Hematopoietic multipotent progenitor cell treated with erythropoietin and hydrocortisone succinate and interleukin-3 and kit ligand, for 4 days (in vitro differentiated cells): ENCODE results near the gene TICRR.

ENCODE experiments used
- DNase-seq: peaks from one replicate; pipeline ENCODE4 v3.0.0-alpha.2; 2015

TICRR gene

GRCh38 chr15:89677381-89677780, 102.1 kb downstream of the TICRR start:
- DNase-seq = no peak
